ENCODE data around the gene MAN1C1. TPM values are rescaled to one million over a fixed set of nuclear protein-coding genes. Genes with fewer than 3 reads are reported as not detected.

MAN1C1 gene
- total and polyA plus RNA-seq, 2 donors (not counting 3 experiments of a cell fraction or from before 2014, with no cell fraction given): 1.5 to 4.0 TPM

GRCh38 chr1:25713961-25714360 is 97.4 kb downstream of the MAN1C1 start:
- Histone ChIP-seq H3K9me3 (replicated peaks; ENCODE audit: control insufficient read depth, insufficient read depth, low read length) (no peaks in the 10 kb centered on the region), H4K20me1 (replicated peaks; ENCODE audit: control insufficient read depth, extremely low read depth, insufficient read depth, low read length) (no peaks in the 10 kb centered on the region), H3K4me3 (replicated peaks in 1 of 3; ENCODE audit: insufficient read depth in 1 of 3, low read depth in 1 of 3, low read length in 3 of 3) (no peak overlapping the region), H3K9ac (replicated peaks; ENCODE audit: extremely low read depth, insufficient read depth, low read length) (no peak overlapping the region), H3K36me3 (ENCODE audit: control insufficient read depth in 2 of 2, extremely low read depth in 1 of 2, insufficient read depth in 2 of 2, low read length in 2 of 2) (no peaks in the 10 kb centered on the region), H3K9me1 (replicated peaks; ENCODE audit: control insufficient read depth, extremely low read depth, insufficient read depth, low read length) (no peaks in the 10 kb centered on the region), H3K79me2 (ENCODE audit: control insufficient read depth, insufficient read depth, low read length) (no peaks in the 10 kb centered on the region), H3K4me2 (ENCODE audit: insufficient read depth, low read length) (no peak overlapping the region), H3K27ac (ENCODE audit: insufficient read depth, low read depth, low read length) (no peak overlapping the region), H3K4me1 (ENCODE audit: control insufficient read depth, extremely low read depth, insufficient read depth, low read length) (no peaks in the 10 kb centered on the region), H3K27me3 (ENCODE audit: control insufficient read depth in 2 of 2, insufficient read depth in 2 of 2, low read length in 2 of 2) (peaks cover 0 to 2% of the 10 kb centered on the region in 2 experiments), H2AFZ (ENCODE audit: low read depth, low read length) (no peak overlapping the region)
- dilution Hi-C loops (cut with MboI; ENCODE audit: extremely low pct_ligation_motif_present, low sequenced_read_pairs) (no loop called here), intact Hi-C loops (cut with micrococcal nuclease) (no loop called here)
- ChIA-PET CTCF (interaction anchor here (1.3 kb wide), 1 partner anchor 23 kb away, joined by 3 read pairs; no protein-coding TSS in a partner anchor), POLR2A (no interaction called here)
- BruUV-seq (replicated peaks): no TSS peak
- FAIRE-seq (no peak), DNase-seq (ENCODE audit: low read depth, low spot score) (no peak)
- no peak for TF ChIP-seq POLR2A (IDR thresholded peaks at IDR 0.05; ENCODE audit: low read depth, low read length)
- no peak for TF ChIP-seq CTCF (IDR thresholded peaks at IDR 0.05; ENCODE audit: extremely low read depth in 1 of 2, insufficient read depth in 1 of 2, low read depth in 1 of 2, low read length in 2 of 2)
- TF ChIP-seq EZH2 (IDR thresholded peaks at IDR 0.05; ENCODE audit: borderline replicate concordance, low read depth, low read length, severe bottlenecking): no peak
- TF ChIP-seq MAX (IDR thresholded peaks at IDR 0.05; ENCODE audit: insufficient read depth, insufficient read length): no peak
- no peak for TF ChIP-seq JUN (IDR thresholded peaks at IDR 0.05; ENCODE audit: borderline replicate concordance, insufficient read depth, insufficient read length, low read depth)
- no peak for TF ChIP-seq FOS (IDR thresholded peaks at IDR 0.05; ENCODE audit: borderline replicate concordance, insufficient read depth, low read length)
- TF ChIP-seq GATA2 (IDR thresholded peaks at IDR 0.05; ENCODE audit: insufficient read depth, insufficient read length, low read depth, low read length): no peak
- no peak for TF ChIP-seq MYC (IDR thresholded peaks at IDR 0.05; ENCODE audit: low read depth, low read length)
- no peak for TF ChIP-seq POLR2AphosphoS5 (IDR thresholded peaks at IDR 0.05; ENCODE audit: insufficient read depth, low read depth, low read length)

Data from endothelial cell of umbilical vein (primary cell).